Activated naive CD4-positive, alpha-beta T cell treated with anti-CD3 and anti-CD28 coated beads, Interleukin-2, amount 50 U/mL, for 72 hours (primary cell): Measurements from ENCODE around the gene ARHGAP23. TPM values are rescaled to one million over a fixed set of nuclear protein-coding genes. Genes with fewer than 3 reads are reported as not detected.

Experiments used
- ATAC-seq, 2 donors: fragments of 150-1000 bp; cut with Tn5 transposase; 2 replicates each; pipeline ENCODE4 v1.10.0; 2021; ENCODE audit warnings: mild to moderate bottlenecking in 2 of 2, moderate library complexity in 2 of 2
- DNase-seq, 2 donors: peaks; one replicate each; pipeline ENCODE4 v3.0.0; 2021 to 2022; ENCODE audit warnings: low spot score in 2 of 2
- H3K27ac Mint-ChIP-seq, 2 donors: one replicate each; pipeline ENCODE4 v1.8.0; 2022; ENCODE audit warnings: mild to moderate bottlenecking in 2 of 2, mixed read lengths in 2 of 2
- H3K36me3 Mint-ChIP-seq, 2 donors: one replicate each; pipeline ENCODE4 v1.8.0; 2022; ENCODE audit warnings: mixed read lengths in 2 of 2
- H3K9me3 Mint-ChIP-seq, 2 donors: one replicate each; pipeline ENCODE4 v1.8.0; 2022; ENCODE audit warnings: mixed read lengths in 2 of 2
- total RNA-seq, 2 donors: library from RNA; stranded (reverse); gene quantifications; one replicate each; pipeline ENCODE4 v1.2.3, GENCODE V29; 2022

Gene ARHGAP23
- total RNA-seq, 2 donors from 2014 or later = 0.43 to 1.3 TPM

GRCh38 chr17:38557836-38558727 is 129.8 kb downstream of the ARHGAP23 start:
- Mint-ChIP-seq H3K27ac (no peak overlapping the region), H3K9me3 (no peaks in the 10 kb centered on the region), H3K36me3 (peaks cover 0 to 5% of the 10 kb centered on the region in 2 donors)
- DNase-seq = peak; percentile 90 to 91
- peak; percentile 79 to 83 for ATAC-seq

DNA sequence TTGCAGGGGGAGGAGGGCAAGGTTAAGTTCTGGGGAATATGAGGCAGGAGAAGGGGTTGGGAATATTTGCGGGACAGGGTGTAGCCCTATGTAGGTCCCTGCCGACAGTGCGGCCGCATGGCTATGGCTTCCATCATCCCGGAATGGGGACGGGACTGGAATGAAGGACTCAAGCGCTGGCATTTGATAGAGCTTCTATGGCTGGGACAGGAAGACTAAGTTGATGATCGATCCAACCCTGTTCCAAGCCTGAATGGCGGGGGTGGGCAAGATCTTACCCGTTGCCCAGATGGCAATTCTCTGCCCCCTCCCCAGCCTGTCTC is 130.4 kb downstream of the ARHGAP23 start:
- DNase-seq = peak in 1 of 2 donors; percentile 31
- Mint-ChIP-seq H3K36me3 (peaks cover 0 to 5% of the 10 kb centered on the region in 2 donors), H3K9me3 (no peaks in the 10 kb centered on the region), H3K27ac (no peak overlapping the region)
- ATAC-seq = peak; percentile 6 to 35

- Mint-ChIP-seq H3K36me3 (peaks cover 0 to 5% of the 10 kb centered on the region in 2 donors), H3K27ac (peak overlapping the region in 1 of 2 donors; percentile 8), H3K9me3 (no peaks in the 10 kb centered on the region)
- peak; percentile 80 to 82 for ATAC-seq
- DNase-seq = peak; percentile 85 to 86
Measured at GRCh38 chr17:38559051-38559879, 131.0 kb downstream of the ARHGAP23 start.

DNA sequence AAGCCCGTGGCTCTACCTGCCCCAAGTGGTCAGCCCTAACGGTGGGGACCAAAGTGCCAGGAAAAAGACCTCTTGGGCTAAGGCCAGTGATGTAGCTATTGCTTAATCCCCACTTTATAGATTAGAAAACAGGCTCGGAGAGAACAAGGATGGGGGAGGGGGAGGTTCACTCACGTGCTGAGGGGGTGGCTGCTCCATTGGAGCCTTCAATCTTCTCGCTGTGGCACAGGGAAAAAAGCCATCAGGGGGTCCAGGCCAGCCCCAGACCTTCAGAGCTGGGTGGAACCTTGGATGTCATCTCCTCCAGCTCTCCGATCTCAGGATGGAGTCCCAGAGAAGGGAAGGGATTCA is 131.6 kb downstream of the ARHGAP23 start:
- ATAC-seq (no peak), DNase-seq (no peak)
- H3K9me3 Mint-ChIP-seq = no peaks in the 10 kb centered on the region
- H3K36me3 Mint-ChIP-seq = peaks cover 0 to 5% of the 10 kb centered on the region in 2 donors
- H3K27ac Mint-ChIP-seq = no peak overlapping the region

DNA sequence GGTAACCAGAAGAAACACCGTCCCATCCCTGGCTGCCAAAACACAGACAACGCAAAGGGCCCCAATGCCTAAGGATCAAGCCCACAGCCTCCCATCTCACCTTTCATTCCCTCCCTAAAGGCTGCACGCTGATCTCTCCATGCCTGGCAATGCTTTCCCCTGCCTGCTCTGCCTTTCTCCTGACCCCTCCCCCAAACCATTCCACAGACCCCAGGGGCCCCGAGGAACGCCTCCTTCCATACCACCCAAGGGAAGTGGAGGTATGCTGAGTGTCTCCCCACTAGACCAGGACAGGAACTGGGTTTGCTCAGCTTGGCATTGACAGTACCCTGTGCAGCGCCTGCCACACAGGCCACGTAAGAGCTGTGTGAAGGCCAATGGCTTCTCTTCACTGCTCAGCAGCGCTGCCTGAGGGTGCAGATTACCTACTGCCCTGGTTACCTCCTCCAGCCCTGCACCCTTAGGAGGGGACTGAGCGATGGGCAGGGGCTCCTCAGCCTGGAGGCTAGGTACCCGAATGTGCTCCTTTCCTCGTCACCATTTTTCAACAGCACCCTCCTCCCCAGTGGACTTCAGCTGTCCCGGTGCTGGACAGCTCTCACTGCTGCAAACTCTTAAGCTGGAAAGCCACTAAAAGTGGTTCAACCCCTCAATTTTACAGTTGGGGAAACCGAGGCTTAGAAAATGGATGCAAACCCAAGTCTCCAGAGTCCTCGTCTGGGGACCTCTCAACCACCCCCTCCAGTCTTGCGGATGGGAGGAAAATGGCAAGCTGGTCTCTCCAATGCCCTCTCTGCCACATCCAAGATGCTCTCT is 132.4 kb downstream of the ARHGAP23 start:
- no peak overlapping the region for H3K27ac Mint-ChIP-seq
- no peaks in the 10 kb centered on the region for H3K9me3 Mint-ChIP-seq
- peak in 1 of 2 donors; percentile 33 for DNase-seq
- H3K36me3 Mint-ChIP-seq = peaks cover 0 to 5% of the 10 kb centered on the region in 2 donors
- ATAC-seq = no peak

DNA sequence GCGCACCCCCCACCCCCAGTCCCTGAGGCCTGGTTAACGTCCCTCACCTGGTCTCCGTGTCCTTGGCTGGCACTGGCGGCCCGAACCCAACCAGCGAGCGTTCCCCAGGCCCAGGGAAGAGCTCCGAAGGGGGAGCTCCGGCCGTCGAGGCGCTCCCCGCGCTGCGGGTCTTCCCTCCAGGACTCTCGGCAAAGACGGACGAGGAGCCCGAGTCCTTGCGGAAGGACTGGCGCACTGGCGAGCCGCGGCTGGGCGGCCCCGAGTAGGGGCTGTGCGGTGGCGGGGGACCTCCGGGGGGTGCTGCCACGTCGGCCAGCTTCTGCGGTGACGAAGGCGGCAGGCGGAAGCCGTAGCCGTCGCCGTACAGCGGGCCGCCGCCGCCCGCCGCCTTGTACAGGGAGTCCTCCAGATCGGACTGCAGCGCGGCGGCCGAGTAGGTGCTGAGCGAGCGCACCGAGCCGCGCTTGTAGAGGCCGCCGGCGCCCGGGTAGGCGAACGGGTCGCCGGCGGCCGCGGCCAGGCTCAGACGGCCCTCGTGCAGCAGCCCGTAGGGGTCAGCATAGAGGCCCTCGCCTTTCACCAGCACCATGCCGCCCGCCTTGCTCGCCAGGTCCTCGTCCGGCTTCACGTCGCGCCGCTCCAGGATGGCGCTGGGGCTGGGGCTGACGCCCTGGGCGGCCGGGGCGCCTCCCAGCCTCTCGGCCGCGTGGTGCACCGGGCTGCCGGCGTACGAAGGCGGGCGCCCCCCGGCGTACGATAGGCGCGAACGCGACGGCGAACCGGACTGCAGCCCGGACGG is 133.4 kb downstream of the ARHGAP23 start:
- no peak for DNase-seq
- H3K36me3 Mint-ChIP-seq = peaks cover 0 to 5% of the 10 kb centered on the region in 2 donors
- no peak overlapping the region for H3K27ac Mint-ChIP-seq
- ATAC-seq = no peak
- H3K9me3 Mint-ChIP-seq = no peaks in the 10 kb centered on the region

Other genes starting within 250 kb of the ARHGAP23 start
- 10 to 100 TPM in 1 of 2 donors, not detected in 1; 12.4 TPM for gene TBC1D3, start 235.9 kb upstream of the ARHGAP23 start, total RNA-seq
- gene MRPL45, start 131.3 kb upstream of the ARHGAP23 start, total RNA-seq = 10 to 100 TPM; 64.6 to 72.3 TPM
- gene GPR179, start 84.5 kb upstream of the ARHGAP23 start, total RNA-seq = under 1 TPM; 0.02 to 0.04 TPM
- 10 to 100 TPM; 20.8 to 24.1 TPM for gene SOCS7, start 76.6 kb upstream of the ARHGAP23 start, total RNA-seq
- 1 to 10 TPM; 1.1 to 1.2 TPM for gene SRCIN1, start 177.5 kb downstream of the ARHGAP23 start, total RNA-seq
- gene EPOP, start 246.5 kb downstream of the ARHGAP23 start, total RNA-seq = 10 to 100 TPM; 27.5 to 31.3 TPM